Measurements from ENCODE around the gene CDC27.
"Not testable (repeated sequence)": the region's sequence is repeated elsewhere in the genome, so short reads cannot be mapped to it uniquely, and the experiment has no call there.

Gene CDC27

DNA sequence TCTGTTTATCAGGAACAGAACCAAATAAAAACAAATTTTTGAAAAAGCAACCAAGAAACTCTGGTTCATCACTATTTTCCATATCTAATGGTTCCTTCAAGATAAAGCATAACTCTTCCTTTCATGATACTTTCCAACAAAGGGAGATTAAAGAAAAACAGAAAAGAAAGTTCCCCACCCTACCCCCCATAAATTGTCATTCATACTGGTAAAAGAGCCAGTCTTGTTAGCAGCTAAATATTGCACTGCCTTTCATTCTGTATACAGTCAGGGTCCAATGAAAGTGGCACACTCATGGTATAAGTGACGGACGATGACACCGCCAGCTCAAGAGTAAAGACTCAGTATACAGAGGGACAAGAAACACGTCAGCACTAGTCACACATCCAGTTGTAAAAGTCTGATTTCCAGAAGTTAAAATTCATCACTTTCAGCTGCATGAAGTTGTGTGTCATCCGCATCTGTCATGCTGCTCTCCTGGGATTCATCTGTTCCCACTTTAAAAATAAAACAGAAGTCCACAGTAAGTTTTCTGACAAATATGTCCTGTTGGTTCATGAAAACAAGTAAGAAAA lies 68.5 kb downstream of the CDC27 start:
- DNase-seq (ENCODE audit: insufficient read length) (no peak), FAIRE-seq (no peak)
- no peak for TF ChIP-seq POLR2AphosphoS5 (IDR thresholded peaks at IDR 0.05; ENCODE audit: low read depth, low read length)

DNA sequence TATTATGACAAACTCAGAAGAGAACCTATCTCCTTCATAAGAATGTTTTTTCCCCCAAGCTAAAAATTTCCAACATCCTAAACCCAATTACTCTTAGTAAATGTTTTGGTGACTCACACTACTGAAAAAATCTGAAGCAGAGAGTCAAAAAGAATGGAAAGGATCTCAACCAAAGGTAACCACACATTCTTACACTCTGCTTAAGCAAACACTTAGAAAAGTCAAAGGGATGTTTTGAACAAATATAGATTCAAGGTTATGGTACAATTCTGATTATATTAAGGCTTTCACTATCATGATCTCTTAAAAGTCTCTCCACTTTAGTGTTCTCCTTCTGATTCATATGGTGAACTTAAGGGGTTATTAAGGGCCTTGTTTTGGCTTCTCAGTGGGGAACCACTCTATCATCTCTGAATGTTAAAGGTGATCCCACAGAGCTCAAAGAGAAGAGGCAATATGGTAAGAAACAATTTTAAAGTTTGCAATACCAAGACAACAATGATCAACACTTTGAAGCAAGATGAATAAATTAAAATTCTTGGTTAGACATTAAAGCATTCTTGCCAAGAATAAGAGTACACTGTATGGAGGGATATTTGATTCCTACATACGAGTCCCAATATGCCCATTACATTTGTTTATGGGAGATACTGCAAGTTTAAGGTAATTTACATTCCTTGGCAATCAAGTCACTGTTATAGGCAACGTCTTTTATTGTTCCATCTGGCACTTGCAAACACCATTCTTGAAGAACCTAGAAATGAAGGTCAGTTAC lies 69.2 kb downstream of the CDC27 start:
- DNase-seq (ENCODE audit: insufficient read length) (no peak), FAIRE-seq (no peak)
- TF ChIP-seq POLR2A (IDR thresholded peaks at IDR 0.05; ENCODE audit: low read depth, low read length): no peak
- TF ChIP-seq POLR2AphosphoS5 (IDR thresholded peaks at IDR 0.05; ENCODE audit: low read depth, low read length): no peak
- no peak for TF ChIP-seq TAF1 (IDR thresholded peaks at IDR 0.05; ENCODE audit: borderline replicate concordance, low read depth, low read length)

DNA sequence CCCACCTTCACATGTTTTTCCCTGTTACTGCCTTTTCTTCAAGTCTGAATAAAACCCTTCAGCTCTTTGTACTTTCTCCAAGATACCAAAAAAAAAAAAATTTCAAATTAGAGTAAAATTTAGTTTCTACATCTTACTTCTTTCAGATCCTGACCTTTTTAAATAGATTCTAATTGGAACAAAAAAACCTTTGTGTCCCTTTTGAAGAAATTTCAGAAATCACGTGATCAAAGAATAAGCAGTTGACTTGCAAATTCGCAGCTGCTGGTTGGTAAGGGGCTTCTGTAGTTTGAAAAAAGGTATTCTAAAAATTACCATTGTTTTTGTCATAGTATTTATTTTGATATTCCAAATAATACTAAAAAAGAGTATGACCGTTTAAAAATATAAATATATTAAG lies 71.7 kb downstream of the CDC27 start:
- TF ChIP-seq POLR2AphosphoS5 (IDR thresholded peaks at IDR 0.05; ENCODE audit: low read depth, low read length): no peak
- DNase-seq (ENCODE audit: insufficient read length) (no peak), FAIRE-seq (no peak)

DNA sequence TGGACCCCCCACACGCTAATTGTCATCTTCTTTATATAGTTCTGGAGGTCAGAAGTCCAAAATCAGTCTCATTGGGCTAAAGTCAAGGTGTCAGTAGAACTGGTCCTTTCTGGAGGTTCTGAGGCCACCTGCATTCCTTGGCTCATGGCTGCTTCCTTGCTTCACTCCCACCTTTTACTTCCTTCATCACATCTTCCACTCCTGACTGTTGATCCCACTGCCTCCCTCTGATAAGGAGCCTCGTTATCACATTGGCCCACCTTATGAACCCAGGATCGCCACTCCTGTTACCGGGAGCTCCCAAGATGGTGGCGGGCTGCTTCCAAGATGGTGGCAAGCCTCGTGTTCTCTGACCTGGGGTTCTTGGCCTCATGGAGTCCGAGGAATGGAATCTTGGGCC lies 83.0 kb downstream of the CDC27 start:
- TF ChIP-seq TAF1 (IDR thresholded peaks at IDR 0.05; ENCODE audit: borderline replicate concordance, low read depth, low read length) (no peak), POLR2AphosphoS5 (IDR thresholded peaks at IDR 0.05; ENCODE audit: low read depth, low read length) (no peak), POLR2A (IDR thresholded peaks at IDR 0.05; ENCODE audit: low read depth, low read length) (no peak)

DNA sequence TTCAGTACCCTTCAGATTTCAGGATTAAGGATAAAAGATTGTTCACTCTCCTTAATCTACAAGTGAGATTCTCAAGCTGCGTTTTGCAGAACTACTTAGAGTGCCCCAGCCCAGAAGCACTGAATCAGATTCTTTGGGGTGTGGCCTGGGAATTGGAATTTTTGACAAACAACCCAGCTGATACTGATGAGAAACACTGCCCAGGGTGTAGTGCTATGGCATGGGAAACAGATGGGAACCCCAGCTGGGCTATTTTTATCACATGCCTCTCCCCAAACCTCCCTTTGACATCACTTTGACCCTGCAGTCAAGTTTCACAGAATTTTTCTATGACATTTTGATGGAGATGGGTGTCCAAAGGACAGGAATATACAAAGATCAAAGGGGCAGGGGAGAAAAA lies 83.8 kb downstream of the CDC27 start:
- not testable (repeated sequence) for DNase-seq (ENCODE audit: insufficient read length)
- peak; percentile 36 for FAIRE-seq

More for the DNA sequence above, 83.0 kb downstream of the CDC27 start:
- no peak for DNase-seq (ENCODE audit: insufficient read length)
- FAIRE-seq: no peak

DNA sequence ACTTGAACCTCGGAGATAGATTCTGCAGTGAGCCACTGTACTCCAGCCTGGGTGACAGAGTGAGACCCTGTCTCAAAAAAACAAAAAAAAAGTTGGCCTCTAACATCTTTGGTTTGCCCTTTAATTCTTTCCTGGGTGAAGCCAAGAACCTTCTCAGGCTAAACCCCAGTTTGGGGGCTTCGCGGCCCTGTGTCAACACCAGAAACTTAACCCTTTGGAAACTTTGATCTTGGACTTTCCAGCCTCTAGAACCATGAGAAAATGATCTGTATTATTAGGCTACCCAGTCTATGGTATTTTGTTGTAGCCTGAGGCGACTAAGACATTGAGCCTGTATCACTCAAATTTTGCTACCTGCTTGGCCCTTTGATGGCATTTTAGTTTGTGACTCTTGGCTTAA lies 86.2 kb downstream of the CDC27 start:
- DNase-seq (ENCODE audit: insufficient read length) (no peak), FAIRE-seq (no peak)
- no peak for TF ChIP-seq TAF1 (IDR thresholded peaks at IDR 0.05; ENCODE audit: borderline replicate concordance, low read depth, low read length)
- TF ChIP-seq POLR2AphosphoS5 (IDR thresholded peaks at IDR 0.05; ENCODE audit: low read depth, low read length): no peak
- TF ChIP-seq POLR2A (IDR thresholded peaks at IDR 0.05; ENCODE audit: low read depth, low read length): no peak

DNA sequence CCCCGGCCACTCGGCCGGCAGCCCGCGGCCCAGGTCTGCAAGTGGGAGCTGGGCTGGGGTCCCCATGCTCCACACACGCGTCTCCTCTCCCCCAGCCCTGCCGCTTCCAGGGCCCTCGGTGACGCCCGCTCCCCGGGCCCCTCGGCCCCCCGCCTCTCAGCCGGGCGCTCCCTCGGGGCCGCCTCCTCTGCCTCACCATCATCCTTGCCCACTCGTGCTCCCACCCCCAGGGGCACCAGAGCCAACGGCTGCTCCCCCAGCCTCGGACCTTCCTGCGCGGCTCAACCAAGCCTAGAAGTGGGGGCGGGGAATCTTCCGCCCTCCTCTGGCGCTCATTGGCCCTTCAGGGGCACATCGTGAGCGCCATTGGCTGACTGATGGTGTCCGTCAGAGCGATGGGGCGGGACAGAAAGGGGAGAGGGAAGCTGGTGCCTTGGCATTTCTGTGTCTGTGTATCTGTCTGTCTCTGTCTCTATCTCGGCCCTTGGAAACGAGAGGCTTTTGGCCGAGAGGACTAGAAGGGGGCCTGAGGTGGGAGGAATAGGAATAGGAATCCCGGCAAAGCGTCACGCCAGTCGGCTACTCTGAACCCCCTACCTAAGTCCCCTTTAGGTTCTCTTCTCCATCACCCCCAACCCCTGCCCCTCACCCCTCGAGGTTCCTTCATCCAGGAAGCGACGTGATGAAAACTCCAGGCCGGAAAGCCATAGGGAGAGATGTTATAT lies 88.9 kb downstream of the CDC27 start:
- peak; percentile 86 for FAIRE-seq

DNA sequence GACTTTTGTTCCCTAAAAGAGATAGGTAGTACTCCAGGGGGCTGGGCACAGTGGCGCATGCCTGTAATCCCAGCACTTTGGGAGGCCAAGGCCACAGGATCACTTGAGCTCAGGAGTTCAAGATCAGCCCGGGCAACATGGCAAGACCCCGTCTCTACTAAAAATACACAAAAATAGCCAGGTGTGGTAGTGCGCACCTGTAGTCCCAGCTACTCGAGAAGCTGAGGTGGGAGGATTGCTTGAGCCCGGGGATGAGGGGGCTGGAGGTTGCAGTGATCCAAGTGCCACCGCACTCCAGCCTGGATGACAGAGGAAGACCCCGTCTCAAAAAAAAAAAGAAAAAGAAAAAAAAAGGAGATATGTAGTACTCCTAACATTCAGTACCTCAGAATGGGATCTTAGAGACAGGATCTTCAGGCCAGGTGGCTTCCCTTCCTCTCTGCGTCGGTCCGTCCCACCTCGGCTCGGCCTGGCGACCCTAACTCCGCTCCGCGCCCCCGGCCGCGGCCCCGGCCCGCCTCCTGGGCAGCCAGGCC lies 89.6 kb downstream of the CDC27 start:
- TF ChIP-seq TAF1 (IDR thresholded peaks at IDR 0.05; ENCODE audit: borderline replicate concordance, low read depth, low read length): no peak
- no peak for TF ChIP-seq POLR2A (IDR thresholded peaks at IDR 0.05; ENCODE audit: low read depth, low read length)
- TF ChIP-seq POLR2AphosphoS5 (IDR thresholded peaks at IDR 0.05; ENCODE audit: low read depth, low read length): no peak
- DNase-seq (ENCODE audit: insufficient read length): no peak
- no peak for FAIRE-seq

More for the DNA sequence above, 88.9 kb downstream of the CDC27 start:
- peak; percentile 53 for DNase-seq (ENCODE audit: insufficient read length)
- TF ChIP-seq POLR2AphosphoS5 (IDR thresholded peaks at IDR 0.05; ENCODE audit: low read depth, low read length): no peak
- 0 out of 2 replicates have a peak, but pooled peaks have one; percentile 9 for TF ChIP-seq TAF1 (IDR thresholded peaks at IDR 0.05; ENCODE audit: borderline replicate concordance, low read depth, low read length)
- TF ChIP-seq POLR2A (IDR thresholded peaks at IDR 0.05; ENCODE audit: low read depth, low read length): peak; percentile 29; the same call in 1 of the 2 replicates

DNA sequence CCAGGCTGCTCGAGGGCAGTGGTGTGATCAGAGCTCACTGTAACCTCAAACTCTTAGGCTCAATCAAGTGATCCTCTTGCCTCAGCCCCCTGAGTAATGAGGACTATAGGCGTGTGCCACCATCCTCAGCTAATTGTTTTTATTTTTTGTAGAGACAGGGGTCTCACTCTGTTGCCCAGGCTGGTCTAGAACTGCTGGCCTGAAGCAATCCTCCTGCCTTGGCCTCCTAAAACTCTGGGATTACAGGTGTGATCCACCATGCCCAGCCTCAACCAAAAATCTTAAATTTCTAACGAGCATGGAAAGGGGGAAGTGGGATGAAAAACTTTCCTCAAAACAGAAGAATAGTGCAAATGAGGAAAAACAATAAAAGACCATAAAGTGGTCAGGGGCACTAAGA lies 92.8 kb downstream of the CDC27 start:
- TF ChIP-seq POLR2AphosphoS5 (IDR thresholded peaks at IDR 0.05; ENCODE audit: low read depth, low read length) (no peak), TAF1 (IDR thresholded peaks at IDR 0.05; ENCODE audit: borderline replicate concordance, low read depth, low read length) (no peak), POLR2A (IDR thresholded peaks at IDR 0.05; ENCODE audit: low read depth, low read length) (no peak)
- DNase-seq (ENCODE audit: insufficient read length) (no peak), FAIRE-seq (no peak)

DNA sequence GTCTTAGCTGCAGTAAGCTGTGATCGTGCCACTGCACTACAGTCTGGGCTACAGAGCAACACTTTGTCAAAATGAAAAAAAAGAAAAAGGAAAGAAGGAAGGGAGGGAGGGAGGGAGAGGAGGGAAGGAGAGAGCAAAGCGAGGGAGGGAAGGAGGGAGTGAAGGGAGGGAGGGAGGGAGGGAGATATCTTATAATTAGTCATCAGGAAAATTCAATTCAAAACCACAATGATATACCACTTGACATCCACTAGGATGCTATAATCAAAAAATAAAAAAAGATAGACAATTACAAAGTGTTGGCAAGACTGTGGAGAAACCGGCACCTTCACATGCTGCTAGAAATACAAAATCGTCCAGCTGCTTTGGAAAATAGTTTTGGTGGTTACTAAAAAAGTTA lies 93.8 kb downstream of the CDC27 start:
- DNase-seq (ENCODE audit: insufficient read length) (no peak), FAIRE-seq (no peak)
- TF ChIP-seq POLR2A (IDR thresholded peaks at IDR 0.05; ENCODE audit: low read depth, low read length): no peak
- no peak for TF ChIP-seq TAF1 (IDR thresholded peaks at IDR 0.05; ENCODE audit: borderline replicate concordance, low read depth, low read length)
- no peak for TF ChIP-seq POLR2AphosphoS5 (IDR thresholded peaks at IDR 0.05; ENCODE audit: low read depth, low read length)

DNA sequence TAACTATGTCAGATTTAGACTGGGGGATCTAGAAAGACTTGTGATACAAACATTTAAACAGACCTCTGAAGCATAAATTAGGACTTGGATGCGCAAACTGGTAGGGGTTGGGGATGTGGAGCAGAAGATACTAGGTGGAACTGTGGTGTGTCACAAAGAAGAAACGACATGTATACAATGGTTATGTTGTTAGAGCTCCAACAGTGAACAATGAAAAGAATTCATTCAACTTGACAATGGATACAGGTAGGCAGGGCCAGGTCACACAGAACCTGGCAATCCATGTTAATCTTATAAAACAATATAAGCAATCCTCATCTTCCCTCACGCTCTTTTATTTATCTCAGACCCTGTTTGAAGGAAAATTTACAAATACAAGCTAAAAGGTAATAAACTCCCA lies 102.0 kb downstream of the CDC27 start:
- DNase-seq (ENCODE audit: insufficient read length) (no peak), FAIRE-seq (no peak)
- TF ChIP-seq POLR2AphosphoS5 (IDR thresholded peaks at IDR 0.05; ENCODE audit: low read depth, low read length): no peak
- no peak for TF ChIP-seq TAF1 (IDR thresholded peaks at IDR 0.05; ENCODE audit: borderline replicate concordance, low read depth, low read length)

DNA sequence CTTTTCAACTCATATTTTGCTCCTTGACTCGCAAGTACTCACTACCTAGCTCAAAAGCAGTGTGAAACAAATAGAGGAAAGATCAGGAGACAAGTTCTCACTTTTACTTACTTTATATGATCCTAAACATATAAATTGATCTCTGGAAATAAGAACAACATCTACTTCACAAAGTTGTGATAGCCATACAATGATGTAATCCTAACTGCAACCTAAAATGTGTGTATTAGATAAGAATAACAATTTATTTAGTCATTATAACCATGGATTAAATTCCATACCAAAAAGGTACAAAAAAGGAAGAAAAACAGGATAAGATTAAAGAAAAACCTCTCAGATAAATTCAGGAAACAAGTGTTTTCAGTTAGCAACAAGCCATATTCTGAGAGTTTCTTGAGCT lies 103.4 kb downstream of the CDC27 start:
- no peak for TF ChIP-seq POLR2A (IDR thresholded peaks at IDR 0.05; ENCODE audit: low read depth, low read length)
- no peak for TF ChIP-seq POLR2AphosphoS5 (IDR thresholded peaks at IDR 0.05; ENCODE audit: low read depth, low read length)
- no peak for FAIRE-seq
- no peak for DNase-seq (ENCODE audit: insufficient read length)

All from GM12892 (cell line).